ENCODE results near the gene TEX29. TPM values are rescaled to one million over a fixed set of nuclear protein-coding genes. Genes with fewer than 3 reads are reported as not detected.

The TEX29 gene
- total RNA-seq, 2 donors from 2014 or later, result 0.52 TPM; not detected in 1

- Histone ChIP-seq H3K4me3 (no peak overlapping the region), H3K36me3 (peaks cover 22% of the 10 kb centered on the region), H3K27ac (no peak overlapping the region), H3K9ac (ENCODE audit: low read depth in 2 of 2, low read length in 2 of 2) (no peak overlapping the region), H3K9me3 (no peaks in the 10 kb centered on the region), H3K27me3 (no peaks in the 10 kb centered on the region), H3K4me1 (no peaks in the 10 kb centered on the region)
- TF ChIP-seq CTCF (IDR thresholded peaks at IDR 0.05), result no peak
- intact Hi-C loops (cut with DNase I), result no loop called here
- DNase-seq, result no peak
Observed at GRCh38 chr13:111282425-111282824, 38.0 kb upstream of the TEX29 start.

- Histone ChIP-seq H3K9ac (ENCODE audit: low read depth in 2 of 2, low read length in 2 of 2) (no peak overlapping the region), H3K4me1 (no peaks in the 10 kb centered on the region), H3K4me3 (no peak overlapping the region), H3K9me3 (no peaks in the 10 kb centered on the region), H3K27me3 (no peaks in the 10 kb centered on the region), H3K36me3 (peaks cover 22% of the 10 kb centered on the region), H3K27ac (no peak overlapping the region)
- DNase-seq, result no peak
- intact Hi-C loops (cut with DNase I), result no loop called here
- TF ChIP-seq CTCF (IDR thresholded peaks at IDR 0.05), result no peak
Observed at GRCh38 chr13:111282997-111283396, 37.4 kb upstream of the TEX29 start.

GRCh38 chr13:111283457-111283856 is 37.0 kb upstream of the TEX29 start:
- Histone ChIP-seq H3K9ac (ENCODE audit: low read depth in 2 of 2, low read length in 2 of 2) (no peak overlapping the region), H3K9me3 (no peaks in the 10 kb centered on the region), H3K27ac (no peak overlapping the region), H3K4me1 (no peaks in the 10 kb centered on the region), H3K36me3 (peaks cover 22% of the 10 kb centered on the region), H3K27me3 (no peaks in the 10 kb centered on the region), H3K4me3 (no peak overlapping the region)
- DNase-seq, result no peak
- TF ChIP-seq CTCF (IDR thresholded peaks at IDR 0.05), result no peak
- intact Hi-C loops (cut with DNase I), result no loop called here

GRCh38 chr13:111283991-111284390 is 36.5 kb upstream of the TEX29 start:
- no peak for TF ChIP-seq CTCF (IDR thresholded peaks at IDR 0.05)
- no peaks in the 10 kb centered on the region for H3K27me3 ChIP-seq
- H3K27ac ChIP-seq, result no peak overlapping the region
- no peaks in the 10 kb centered on the region for H3K9me3 ChIP-seq
- H3K9ac ChIP-seq (ENCODE audit: low read depth in 2 of 2, low read length in 2 of 2), result no peak overlapping the region
- DNase-seq, result no peak
- H3K36me3 ChIP-seq, result peaks cover 22% of the 10 kb centered on the region
- no peak overlapping the region for H3K4me3 ChIP-seq
- H3K4me1 ChIP-seq, result no peaks in the 10 kb centered on the region
- intact Hi-C loops (cut with DNase I), result no loop called here

- Histone ChIP-seq H3K27me3 (no peaks in the 10 kb centered on the region), H3K27ac (no peak overlapping the region), H3K9ac (ENCODE audit: low read depth in 2 of 2, low read length in 2 of 2) (no peak overlapping the region), H3K36me3 (peaks cover 22% of the 10 kb centered on the region), H3K4me3 (no peak overlapping the region), H3K9me3 (no peaks in the 10 kb centered on the region), H3K4me1 (no peaks in the 10 kb centered on the region)
- intact Hi-C loops (cut with DNase I), result no loop called here
- TF ChIP-seq CTCF (IDR thresholded peaks at IDR 0.05), result no peak
- DNase-seq, result no peak
Observed at GRCh38 chr13:111284565-111284964, 35.9 kb upstream of the TEX29 start.

GRCh38 chr13:111286162-111286561 is 34.3 kb upstream of the TEX29 start:
- intact Hi-C loops (cut with DNase I), result no loop called here
- Histone ChIP-seq H3K9ac (ENCODE audit: low read depth in 2 of 2, low read length in 2 of 2) (no peak overlapping the region), H3K4me3 (no peak overlapping the region), H3K36me3 (peaks cover 22% of the 10 kb centered on the region), H3K4me1 (no peaks in the 10 kb centered on the region), H3K9me3 (no peaks in the 10 kb centered on the region), H3K27me3 (no peaks in the 10 kb centered on the region), H3K27ac (no peak overlapping the region)
- DNase-seq, result no peak
- no peak for TF ChIP-seq CTCF (IDR thresholded peaks at IDR 0.05)
